Measurements from ENCODE around the gene PITPNC1. TPM values are rescaled to one million over a fixed set of nuclear protein-coding genes. Genes with fewer than 3 reads are reported as not detected.

The PITPNC1 gene
- total RNA-seq, 4 donors from 2014 or later: 14.1 to 35.5 (median 31.8) TPM

- no peak overlapping the region for H3K4me3 ChIP-seq
- no peaks in the 10 kb centered on the region for H3K27me3 ChIP-seq
- peaks cover 37 to 80% (median 67%) of the 10 kb centered on the region in 4 donors for H3K4me1 ChIP-seq
- WGBS: 98% methylated on average over 4 of the region's 4 CpGs
- intact Hi-C loops (cut with DNase I): loop anchor here (10.0 kb wide), 1 partner anchor 196 kb away; no protein-coding TSS in a partner anchor
- no peak for TF ChIP-seq EP300 (IDR thresholded peaks at IDR 0.05)
- TF ChIP-seq POLR2AphosphoS5 (IDR thresholded peaks at IDR 0.05): no peak
- no peak for DNase-seq (ENCODE audit: extremely low spot score)
- peak overlapping the region; percentile 76 to 88 (median 85) for H3K27ac ChIP-seq (replicated peaks in 1 of 4)
- no peaks in the 10 kb centered on the region for H3K36me3 ChIP-seq
- H3K9me3 ChIP-seq: no peaks in the 10 kb centered on the region
These were observed 112.2 kb downstream of the PITPNC1 start for GRCh38 chr17:67489273-67489672.

GRCh38 chr17:67490471-67490870 is 113.4 kb downstream of the PITPNC1 start:
- WGBS: 42% methylated on average over 10 of the region's 10 CpGs
- no peak for DNase-seq (ENCODE audit: extremely low spot score)
- intact Hi-C loops (cut with DNase I): no loop called here
- Histone ChIP-seq H3K4me1 (peaks cover 37 to 79% (median 61%) of the 10 kb centered on the region in 4 donors), H3K27ac (replicated peaks in 1 of 4) (peak overlapping the region; percentile 76 to 88 (median 85)), H3K27me3 (no peaks in the 10 kb centered on the region), H3K9me3 (no peaks in the 10 kb centered on the region), H3K4me3 (peak overlapping the region; percentile 26 to 45 (median 34)), H3K36me3 (no peaks in the 10 kb centered on the region)
- TF ChIP-seq POLR2AphosphoS5 (IDR thresholded peaks at IDR 0.05) (no peak), CTCF (IDR thresholded peaks at IDR 0.05) (no peak), EP300 (IDR thresholded peaks at IDR 0.05) (no peak), POLR2A (IDR thresholded peaks at IDR 0.05; ENCODE audit: low read depth) (no peak)

GRCh38 chr17:67491009-67491680 is 114.1 kb downstream of the PITPNC1 start:
- peak; percentile 95 for DNase-seq (ENCODE audit: extremely low spot score)
- 12% methylated on average over 12 of the region's 18 CpGs for WGBS
- Histone ChIP-seq H3K27me3 (no peaks in the 10 kb centered on the region), H3K4me3 (peak overlapping the region; percentile 26 to 45 (median 34)), H3K9me3 (no peaks in the 10 kb centered on the region), H3K27ac (replicated peaks in 1 of 4) (peak overlapping the region; percentile 76 to 88 (median 85)), H3K36me3 (no peaks in the 10 kb centered on the region), H3K4me1 (peaks cover 37 to 72% (median 61%) of the 10 kb centered on the region in 4 donors)
- intact Hi-C loops (cut with DNase I): no loop called here
- TF ChIP-seq EP300 (IDR thresholded peaks at IDR 0.05) (peak; percentile 87), POLR2AphosphoS5 (IDR thresholded peaks at IDR 0.05) (peak; percentile 95 to 98), POLR2A (IDR thresholded peaks at IDR 0.05; ENCODE audit: low read depth) (no peak)

- 51% methylated on average over 4 of the region's 4 CpGs for WGBS
- intact Hi-C loops (cut with DNase I): no loop called here
- TF ChIP-seq POLR2A (IDR thresholded peaks at IDR 0.05; ENCODE audit: low read depth) (no peak), POLR2AphosphoS5 (IDR thresholded peaks at IDR 0.05) (no peak), EP300 (IDR thresholded peaks at IDR 0.05) (no peak), CTCF (IDR thresholded peaks at IDR 0.05) (no peak)
These were observed 114.6 kb downstream of the PITPNC1 start for GRCh38 chr17:67491681-67492024.

GRCh38 chr17:67492251-67492740 is 115.2 kb downstream of the PITPNC1 start:
- DNase-seq (ENCODE audit: extremely low spot score): no peak
- Histone ChIP-seq H3K27ac (replicated peaks in 1 of 4) (peak overlapping the region; percentile 76 to 88 (median 85)), H3K4me3 (no peak overlapping the region), H3K9me3 (no peaks in the 10 kb centered on the region), H3K4me1 (peaks cover 35 to 63% (median 52%) of the 10 kb centered on the region in 4 donors), H3K36me3 (no peaks in the 10 kb centered on the region), H3K27me3 (no peaks in the 10 kb centered on the region)
- WGBS: 68% methylated on average over 5 of the region's 5 CpGs
- intact Hi-C loops (cut with DNase I): no loop called here
- TF ChIP-seq EP300 (IDR thresholded peaks at IDR 0.05) (no peak), CTCF (IDR thresholded peaks at IDR 0.05) (no peak), POLR2AphosphoS5 (IDR thresholded peaks at IDR 0.05) (no peak), POLR2A (IDR thresholded peaks at IDR 0.05; ENCODE audit: low read depth) (no peak)

More at GRCh38 chr17:67491681-67492024, 114.6 kb downstream of the PITPNC1 start:
- H3K36me3 ChIP-seq: no peaks in the 10 kb centered on the region
- H3K27ac ChIP-seq (replicated peaks in 1 of 4): peak overlapping the region; percentile 76 to 88 (median 85)
- peaks cover 37 to 69% (median 58%) of the 10 kb centered on the region in 4 donors for H3K4me1 ChIP-seq
- no peaks in the 10 kb centered on the region for H3K27me3 ChIP-seq
- DNase-seq (ENCODE audit: extremely low spot score): no peak
- H3K9me3 ChIP-seq: no peaks in the 10 kb centered on the region
- H3K4me3 ChIP-seq: peak overlapping the region in 1 of 4 donors; percentile 27

Data from esophagus muscularis mucosa (tissue), 4 donors.